NCI-H774 (cell line): ENCODE measurements around the gene UNC79.
"Not testable (repeated sequence)": the region's sequence is repeated elsewhere in the genome, so short reads cannot be mapped to it uniquely, and the experiment has no call there.

ENCODE experiments used
- DNase-seq: peaks from one replicate; lab custom pipeline; 2025; lab: John Stamatoyannopoulos, UW

Gene UNC79

DNA sequence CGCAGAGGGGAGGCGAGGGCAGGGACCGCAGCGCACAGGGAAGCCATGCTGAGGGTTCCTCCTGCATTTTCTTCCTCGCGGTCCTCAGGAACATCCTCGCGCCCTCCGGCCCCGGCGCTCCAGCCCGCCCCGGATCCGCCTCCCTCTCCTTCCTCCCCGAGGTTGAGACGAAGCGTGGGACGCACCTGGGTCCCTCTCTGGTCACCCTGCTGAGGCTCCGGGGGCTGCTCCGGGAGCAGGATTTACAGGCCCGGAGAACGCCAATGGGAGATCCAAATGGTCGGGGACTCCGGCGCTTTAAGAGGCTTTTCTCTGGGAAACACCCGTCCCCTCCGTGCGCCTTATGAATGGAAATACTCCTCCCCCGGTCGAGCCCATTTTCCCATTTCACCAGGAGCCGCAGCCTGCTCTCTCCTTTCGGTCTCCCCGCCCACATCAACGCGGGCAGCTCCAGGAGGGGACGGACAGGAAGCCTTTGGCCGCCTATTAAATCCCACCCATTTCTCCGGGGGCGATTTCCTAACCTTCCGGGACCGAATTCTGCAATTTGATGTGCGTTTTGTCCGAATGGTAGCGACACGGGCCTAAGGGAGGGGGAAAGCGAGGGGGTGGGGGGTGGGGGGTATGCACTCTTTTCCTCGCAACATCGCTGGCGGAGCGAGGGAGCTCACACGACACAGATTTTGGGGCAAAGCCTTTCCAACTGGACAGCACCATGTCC is at the start of gene UNC79:
TSS of gene UNC79 (plus strand) at position 625 of the 721 bp plus-strand sequence. CDS start at position 716, 91 bp downstream.
- DNase-seq, result peak; percentile 82

DNA sequence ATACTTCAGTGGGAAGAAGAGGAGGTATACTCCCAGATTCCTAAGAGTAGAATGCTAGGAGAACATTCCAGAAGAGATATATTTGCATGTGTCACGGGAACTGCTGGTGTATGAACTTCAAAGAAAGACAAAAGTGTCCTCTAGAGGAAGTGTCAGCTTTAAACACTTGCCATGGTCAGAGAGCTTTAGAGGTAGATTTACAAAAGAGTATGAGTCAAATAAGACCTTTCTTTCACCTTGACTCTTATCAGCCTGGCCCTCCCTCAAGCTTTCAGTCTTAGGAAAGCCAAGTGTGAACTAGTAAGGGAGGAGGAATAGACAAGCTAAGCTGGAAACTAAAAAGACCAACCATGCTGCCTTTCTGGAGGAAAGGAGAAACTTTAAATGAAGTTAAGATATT is 49.1 kb upstream of the UNC79 start:
- DNase-seq, result no peak

DNA sequence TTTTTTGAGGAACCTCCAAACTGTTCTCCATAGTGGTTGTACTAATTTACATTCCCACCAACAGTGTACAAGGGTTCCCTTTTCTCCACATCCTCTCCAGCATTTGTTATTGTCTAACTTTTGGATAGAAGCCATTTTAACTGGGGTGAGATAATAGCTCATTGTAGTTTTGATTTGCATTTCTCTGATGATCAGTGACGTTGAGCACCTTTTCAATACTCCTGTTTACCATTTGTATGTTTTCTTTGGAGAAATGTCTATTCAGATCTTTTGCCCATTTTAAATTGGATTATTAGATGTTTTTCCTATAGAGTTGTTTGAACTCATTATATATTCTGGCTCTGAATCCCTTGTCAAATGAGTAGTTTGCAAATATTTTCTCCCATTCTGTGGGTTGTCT is 46.5 kb upstream of the UNC79 start:
- not testable (repeated sequence) for DNase-seq

DNA sequence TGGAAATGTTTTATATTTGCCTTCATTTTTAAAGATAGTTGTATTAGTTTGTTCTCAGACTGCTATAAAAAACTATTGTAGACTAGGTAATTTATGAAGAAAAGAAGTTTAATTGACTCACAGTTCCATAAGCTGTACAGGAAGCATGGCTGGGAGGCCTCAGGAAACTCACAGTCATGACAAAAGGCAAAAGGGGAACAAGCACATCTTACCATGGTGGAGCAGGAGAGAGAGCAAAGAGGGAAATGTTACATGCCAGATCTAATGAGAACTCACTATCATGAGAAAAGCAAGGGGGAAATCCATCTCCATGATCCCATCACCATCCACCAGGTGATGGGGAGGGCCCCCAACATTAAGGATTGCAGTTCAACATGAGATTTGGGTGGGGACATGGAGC is 35.5 kb upstream of the UNC79 start:
- DNase-seq, result no peak

DNA sequence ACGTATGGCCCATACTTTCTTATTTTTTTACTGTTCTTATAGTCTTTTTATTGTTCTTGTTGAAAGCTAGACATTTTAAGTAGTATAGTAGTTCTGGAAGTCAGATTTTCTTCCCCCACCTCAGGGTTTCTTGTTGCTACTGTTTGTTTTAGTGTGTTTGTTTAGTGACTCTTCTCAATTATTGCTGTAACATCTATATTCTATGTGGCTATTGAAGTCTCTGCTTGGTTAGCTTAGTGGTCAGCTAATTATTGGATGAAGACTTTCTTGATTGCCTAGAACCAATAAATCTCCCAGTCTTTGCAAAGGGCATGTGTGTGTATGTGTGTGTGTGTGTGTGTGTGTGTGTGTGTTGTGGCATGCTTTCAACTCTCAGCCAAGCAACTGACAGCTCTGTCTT is 34.3 kb upstream of the UNC79 start:
- no peak for DNase-seq

DNA sequence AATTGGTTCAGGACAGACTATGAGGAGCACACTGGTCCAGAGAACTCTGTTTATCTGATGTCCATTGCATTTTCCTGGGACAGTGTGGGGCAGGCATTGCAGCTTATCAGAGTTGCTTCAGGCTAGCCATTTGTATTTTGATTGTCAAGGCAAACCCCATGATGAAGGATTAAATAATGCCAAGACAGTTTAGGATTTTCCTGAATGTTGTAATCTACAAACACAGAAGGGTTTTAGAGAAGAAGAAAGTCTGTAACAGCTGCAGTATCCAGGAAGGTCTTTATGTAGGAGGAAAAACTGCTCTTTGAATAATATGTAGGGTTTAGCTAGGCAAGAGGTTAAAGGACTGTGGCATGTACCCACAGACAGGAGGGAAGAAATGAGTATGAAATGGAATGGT is 32.2 kb upstream of the UNC79 start:
- DNase-seq, result no peak

DNA sequence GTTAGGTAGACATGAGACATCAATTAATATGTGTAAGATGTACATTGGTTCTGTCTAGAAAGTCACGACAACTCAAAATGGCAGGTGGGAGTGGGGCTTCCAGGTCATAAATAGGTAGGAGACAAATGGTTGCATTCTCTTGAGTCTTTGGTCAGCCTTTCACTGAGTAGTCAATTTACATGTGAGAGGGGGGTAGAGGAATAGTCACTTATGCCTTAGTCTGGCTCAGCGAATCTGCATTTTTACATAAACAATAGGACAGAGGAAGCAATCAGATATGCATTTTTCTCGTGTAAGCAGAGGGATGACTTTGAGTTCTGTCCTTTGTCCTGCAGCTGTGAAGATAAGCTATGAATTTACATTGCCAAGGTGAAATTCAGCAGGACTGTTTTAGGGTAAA is 27.8 kb upstream of the UNC79 start:
- DNase-seq, result no peak

DNA sequence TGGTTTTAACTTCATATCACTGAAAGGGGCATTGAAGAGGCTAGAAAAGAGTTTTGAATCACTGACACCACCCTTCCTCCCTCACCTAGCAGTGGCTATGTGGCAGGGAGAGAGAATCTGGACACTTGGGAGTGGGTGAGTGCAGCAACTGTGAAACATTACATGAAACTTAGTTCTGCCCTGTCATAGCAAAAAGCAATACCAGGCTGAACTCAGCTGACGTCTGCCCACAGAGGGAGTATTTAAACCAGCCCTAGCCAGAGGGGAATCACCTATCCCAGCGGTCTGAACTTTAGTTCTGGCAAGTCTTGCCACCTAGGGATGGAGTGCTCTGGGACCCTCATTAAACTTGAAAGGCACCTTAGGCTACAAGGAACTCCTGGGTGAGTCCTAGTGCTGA is 20.7 kb upstream of the UNC79 start:
- no peak for DNase-seq

DNA sequence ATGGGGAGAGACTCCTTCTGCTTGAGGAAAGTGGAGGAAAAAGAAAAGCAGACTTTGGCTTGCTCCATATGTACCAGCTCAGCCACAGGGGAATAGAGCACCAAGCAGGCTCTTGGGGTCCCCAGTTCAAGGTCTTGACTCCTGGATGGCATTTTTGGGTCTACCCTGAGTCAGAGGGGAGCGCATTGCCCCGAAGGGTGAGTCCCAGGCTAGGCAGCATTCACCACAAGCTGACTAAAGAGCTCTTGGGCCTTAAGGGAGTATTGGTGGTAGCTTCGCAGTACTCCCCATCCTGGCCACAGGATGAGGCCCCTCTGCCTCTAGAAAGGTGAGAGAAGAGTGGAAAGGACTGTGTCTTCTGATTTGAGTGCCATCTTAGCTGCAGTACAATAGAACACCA is 19.8 kb upstream of the UNC79 start:
- DNase-seq, result no peak

DNA sequence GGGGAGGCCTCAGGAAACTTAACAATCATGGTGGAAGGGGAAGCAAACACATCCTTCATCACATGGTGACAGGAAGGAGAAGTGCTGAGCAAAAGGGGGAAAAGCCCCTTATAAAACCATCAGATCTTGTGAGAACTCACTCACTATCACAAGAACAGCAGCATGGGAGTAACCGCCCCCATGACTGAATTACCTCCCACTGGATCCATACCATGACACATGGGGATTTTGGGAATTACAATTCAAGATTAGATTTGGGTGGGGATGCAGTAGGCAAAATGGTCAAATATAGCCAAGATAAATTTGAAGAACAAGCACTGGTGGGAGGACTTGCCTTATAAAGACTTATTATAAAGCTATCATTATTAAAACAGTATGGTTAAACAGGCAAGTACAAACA is 5.6 kb upstream of the UNC79 start:
- DNase-seq, result not testable (repeated sequence)

DNA sequence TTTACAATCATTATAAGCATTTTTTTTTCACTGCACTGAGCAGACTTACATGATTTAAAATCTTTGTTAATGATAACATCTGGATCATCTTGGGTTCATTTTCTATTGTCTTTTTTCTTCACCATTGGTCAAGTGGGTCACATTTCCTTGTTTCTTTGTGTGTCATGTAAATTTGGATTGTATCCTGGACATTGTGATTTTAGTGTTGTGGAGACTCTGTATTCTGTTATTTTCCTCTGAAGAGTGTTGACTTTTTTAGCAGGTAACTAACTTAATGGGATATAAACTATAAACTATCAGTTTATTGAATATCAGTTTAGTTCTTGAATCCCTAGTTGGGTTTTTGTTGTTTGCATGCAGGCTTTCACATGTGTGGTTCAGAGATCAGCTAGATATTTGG is 4.0 kb upstream of the UNC79 start:
- no peak for DNase-seq

DNA sequence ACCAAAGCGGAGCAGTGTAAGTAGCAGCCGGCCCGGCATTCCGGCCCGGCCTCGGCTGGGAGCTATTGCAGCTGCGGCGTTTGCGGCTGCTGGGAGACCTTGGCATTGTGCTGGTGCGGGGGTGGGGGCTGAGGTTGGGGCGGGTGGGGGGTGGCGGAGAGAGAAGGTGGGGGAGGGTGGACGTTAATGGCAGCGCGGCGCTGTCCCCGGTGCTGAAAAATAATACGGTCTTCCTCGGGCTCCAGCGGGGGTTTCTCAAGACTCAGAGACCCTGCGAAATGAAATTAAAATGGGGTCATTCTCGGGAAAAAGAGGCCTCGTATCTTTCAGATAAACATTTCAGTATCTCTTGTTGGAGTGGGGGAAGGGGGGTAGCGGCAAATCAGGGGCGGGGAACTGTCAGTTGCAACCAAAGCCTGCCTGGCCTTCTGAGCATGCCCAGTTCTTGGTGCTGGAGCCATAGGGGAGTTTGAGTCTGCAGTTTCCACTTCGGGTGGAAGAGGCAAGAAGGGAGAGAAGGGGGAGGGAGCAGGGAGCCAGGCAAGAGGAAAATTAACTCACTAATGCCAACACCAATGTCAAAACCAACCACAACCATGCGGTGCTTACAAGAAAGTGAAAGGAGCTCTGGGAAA is 414 bp downstream of the UNC79 start:
- peak; percentile 83 for DNase-seq

DNA sequence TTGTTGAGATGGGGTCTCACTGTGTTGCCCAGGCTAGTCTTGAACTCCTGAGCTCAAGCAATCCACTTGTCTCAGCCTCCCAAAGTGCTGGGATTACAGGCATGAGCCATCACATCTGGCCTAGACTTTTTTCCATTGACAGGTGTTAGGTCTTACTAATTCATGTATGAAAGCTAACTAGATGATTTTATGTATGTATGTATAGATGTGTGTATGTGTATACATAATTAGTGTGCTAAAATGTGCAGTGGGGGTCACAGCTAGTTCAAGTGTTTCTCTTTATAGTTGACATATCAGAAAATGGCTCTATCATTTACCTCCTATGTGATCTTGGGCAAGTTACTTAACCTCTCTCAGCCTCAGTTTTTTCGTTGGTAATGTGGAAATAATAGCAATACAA is 23.5 kb downstream of the UNC79 start:
- no peak for DNase-seq

DNA sequence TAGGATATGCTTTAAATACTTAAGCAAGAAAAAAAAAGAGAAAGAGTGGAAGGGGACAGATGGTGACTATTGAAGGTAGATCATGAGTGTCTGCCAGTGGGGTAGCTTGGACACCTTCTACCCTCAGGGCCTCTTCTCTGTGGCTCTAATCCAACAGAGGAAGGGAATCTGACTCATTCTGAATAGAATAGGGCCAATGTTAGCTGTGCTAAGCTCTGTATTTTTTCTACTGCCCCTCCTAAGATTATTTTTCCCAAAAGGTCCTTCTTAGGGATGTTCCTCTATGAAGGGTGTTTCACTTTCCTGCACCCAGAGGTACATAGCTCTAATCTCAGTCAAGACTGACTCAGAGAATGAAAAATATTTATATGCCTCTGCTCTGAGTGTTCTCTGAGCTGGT is 25.6 kb downstream of the UNC79 start:
- DNase-seq, result no peak

DNA sequence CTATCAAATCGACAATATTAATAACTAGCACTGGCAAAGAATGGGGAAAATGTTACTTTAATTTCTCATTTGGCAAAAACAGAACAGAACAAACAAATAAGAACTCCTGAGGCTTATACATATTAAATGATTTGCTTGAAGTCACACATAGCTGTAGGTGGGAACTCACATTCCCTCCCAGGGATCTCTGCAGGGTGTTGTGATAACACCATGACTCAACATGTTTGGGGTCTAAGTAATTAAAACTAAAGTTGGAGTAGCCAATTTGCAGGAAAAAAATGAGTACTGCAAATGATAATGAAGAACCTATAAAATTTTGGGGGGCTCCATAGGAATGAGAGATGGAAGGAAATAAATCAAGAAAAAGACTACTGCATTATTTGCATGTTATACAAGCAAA is 27.5 kb downstream of the UNC79 start:
- no peak for DNase-seq

DNA sequence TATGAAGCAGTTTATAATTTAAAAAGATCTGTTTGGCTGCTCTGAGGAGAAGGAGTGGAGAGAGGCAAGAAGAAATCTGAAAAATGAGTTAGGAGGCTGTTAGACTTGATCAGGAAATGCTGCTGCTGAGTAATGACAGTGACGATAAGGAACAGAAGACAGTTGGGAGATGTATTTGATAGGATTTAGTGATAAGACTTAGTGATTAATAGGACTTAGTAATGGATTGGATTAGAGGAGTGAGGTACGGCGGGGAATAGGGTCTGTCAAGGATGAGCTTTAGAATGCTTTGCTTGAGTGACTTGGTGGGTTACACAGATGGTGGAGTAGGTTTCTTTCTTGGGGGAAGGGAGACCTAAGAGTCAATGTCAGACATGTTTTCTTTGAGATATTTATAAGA is 31.7 kb downstream of the UNC79 start:
- DNase-seq, result no peak

DNA sequence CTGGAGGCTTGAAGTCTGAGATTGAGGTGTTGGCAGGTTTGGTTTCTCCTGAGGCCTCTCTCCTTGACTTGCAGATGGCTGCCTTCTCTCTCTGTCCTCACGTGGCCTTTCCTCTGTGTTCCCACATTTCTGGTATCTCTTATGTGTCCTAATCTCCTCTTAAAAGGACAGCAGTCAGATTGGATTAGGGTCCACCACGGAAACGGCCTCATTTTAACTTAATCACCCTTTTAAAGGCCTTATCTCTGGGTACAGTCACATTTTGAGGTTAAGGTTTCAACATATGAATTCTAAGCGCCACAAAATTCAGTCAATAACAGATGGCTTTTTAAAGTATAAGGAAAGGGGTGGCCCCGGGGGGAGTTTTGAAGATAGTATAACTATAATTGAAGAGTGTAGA is 33.5 kb downstream of the UNC79 start:
- DNase-seq, result no peak

DNA sequence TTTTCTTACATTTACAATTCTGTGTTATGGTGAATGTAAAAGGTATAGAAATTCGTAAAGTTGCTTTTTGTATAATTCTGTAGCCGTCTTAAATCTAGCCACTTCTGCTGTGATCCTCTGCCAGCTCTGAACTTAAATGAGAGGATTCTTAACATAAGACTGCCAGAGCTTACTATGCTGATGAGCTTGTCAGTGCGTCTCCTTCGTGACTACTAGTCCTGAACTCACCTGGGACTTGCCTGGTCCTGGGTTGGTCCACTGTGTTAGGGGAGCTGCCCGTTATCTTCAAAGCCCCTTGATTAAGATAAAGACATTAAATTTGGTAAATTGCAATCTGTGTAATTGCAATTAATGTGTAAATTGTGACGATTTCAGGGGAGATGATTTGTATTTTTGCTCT is 44.7 kb downstream of the UNC79 start:
- no peak for DNase-seq

DNA sequence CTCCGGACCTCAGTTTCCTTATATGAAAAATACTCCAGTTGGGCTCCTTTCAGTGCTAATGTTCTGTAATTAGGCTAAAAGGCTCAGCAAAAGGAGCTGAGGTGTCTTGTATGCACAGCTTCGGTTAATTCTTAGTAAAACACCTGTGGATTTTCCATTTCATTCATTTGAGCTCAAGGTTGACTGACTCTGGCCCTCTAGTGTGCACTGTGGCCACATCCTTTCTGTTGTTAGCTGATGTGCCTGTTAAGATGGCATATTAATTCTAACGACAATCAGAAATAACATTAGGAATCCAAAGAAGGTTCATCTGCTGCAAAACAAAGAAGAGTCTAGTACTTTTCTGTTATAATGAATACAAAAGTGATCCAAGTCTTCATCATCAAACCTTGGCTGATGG is 45.6 kb downstream of the UNC79 start:
- no peak for DNase-seq

DNA sequence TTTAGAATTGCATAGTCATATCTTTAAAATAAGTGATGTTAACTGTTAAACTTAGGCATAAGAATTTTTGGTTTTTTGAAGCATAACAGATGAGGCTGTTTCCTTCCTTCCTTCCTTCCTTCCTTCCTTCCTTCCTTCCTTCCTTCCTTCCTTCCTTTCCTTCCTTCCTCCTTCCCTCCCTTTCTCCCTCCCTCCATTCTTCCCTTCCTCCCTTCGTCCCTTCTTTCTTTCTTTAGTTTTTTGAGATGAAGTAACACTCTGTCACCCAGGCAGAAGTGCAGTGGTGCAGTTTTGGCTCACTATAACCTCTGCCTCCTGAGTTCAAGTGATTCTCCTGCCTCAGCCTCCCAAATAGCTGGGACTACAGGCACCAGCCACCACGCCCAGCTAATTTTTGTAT is 48.3 kb downstream of the UNC79 start:
- DNase-seq, result not testable (repeated sequence)

DNA sequence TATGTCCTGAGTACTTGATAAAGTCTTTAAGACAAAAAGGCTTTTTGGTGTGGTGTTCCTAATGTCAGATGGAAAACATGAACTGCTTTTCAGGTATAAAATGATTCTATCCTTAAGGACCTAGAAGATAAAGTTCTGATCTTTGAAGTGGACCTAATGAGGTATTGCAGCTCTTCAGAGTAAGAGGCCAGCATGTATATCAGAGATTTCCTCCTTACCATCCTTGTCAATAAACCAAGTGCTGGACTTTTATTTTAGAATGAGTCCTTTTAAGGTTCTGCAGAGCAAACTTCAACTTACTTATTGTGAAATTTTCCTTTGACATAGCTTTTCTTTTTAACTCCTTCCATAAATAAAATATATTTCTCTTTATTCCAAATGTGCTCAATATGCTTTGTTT is 50.1 kb downstream of the UNC79 start:
- no peak for DNase-seq

DNA sequence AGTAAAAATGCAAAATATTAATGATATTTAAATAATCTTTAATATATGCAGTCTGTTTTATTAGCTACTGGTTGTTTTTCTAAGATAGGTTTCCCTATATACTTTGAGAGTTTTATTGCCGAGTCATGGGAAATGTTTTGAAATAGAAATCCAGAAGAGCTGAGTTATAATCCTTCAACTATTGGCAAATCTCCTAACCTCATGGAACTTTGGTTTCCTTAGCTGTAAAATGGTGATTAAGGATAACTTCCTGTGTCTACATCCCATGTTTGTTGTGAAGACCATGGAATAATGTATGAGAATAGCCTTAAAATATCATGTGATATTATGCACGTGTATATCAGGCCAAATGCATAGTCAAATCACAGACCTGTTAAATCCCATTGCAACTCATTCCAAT is 51.0 kb downstream of the UNC79 start:
- DNase-seq, result no peak

DNA sequence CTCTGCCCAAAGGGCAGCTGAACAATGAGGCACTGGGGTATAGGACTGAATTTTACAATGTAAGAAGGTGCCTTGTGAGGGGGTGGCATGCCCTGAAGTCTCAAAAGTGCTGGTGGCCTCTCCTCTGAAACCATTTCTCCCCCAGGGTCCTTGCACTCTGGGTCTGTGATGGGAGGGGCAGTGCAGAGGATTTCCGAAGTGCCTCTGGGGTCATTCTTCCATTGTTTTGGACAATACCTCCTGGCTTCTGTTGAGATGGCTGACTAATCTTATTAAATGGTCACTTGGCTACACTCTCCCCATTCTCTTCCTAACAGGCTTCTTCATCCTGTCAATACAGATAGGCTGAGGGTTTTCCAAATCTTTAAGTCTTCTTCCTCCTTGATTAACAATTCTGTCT is 59.3 kb downstream of the UNC79 start:
- DNase-seq, result no peak

DNA sequence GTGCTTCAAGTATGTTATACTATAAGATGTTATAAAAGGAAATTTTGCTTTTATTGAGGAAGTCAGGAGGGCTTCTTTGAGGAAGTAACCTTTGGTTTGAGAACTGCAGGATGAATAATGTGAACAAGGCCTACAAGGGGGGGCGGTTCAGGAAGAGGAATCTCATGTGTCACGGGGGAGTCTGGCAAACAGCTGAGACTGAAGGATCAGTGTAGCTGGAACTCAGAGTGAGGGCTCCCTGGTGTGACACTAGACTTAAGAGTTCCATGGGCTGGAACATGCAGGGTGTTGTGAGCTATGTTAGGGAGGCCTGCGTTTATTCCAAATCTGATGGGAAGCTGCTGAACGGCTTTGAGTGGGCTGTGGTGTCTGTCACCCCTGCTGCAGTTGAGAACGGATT is 62.3 kb downstream of the UNC79 start:
- DNase-seq, result no peak
